Endothelial cell of umbilical vein (primary cell): ENCODE results near the gene MMRN2.

Experiments used
- CTCF ChIP-seq, 2 donors: IDR thresholded peaks; 1 replicate in 1 of 2; 2 replicates in 1 of 2; pipeline ENCODE4 v1.5.1; 2011; ENCODE audit warnings: low read length in 2 of 2, mild to moderate bottlenecking in 2 of 2, moderate library complexity in 2 of 2, control low read depth in 1 of 2, inconsistent platforms in 1 of 2, low read depth in 1 of 2; ENCODE audit not compliant: insufficient read depth in 1 of 2; ENCODE audit errors: extremely low read depth in 1 of 2
- EZH2 ChIP-seq: IDR thresholded peaks from 2 replicates; pipeline ENCODE4 v1.6.1; 2012; ENCODE audit warnings: borderline replicate concordance, low read depth, mild to moderate bottlenecking, moderate library complexity, low read length, inconsistent platforms; ENCODE audit not compliant: severe bottlenecking
- MYC ChIP-seq: IDR thresholded peaks from one replicate; pipeline ENCODE4 v1.6.1; 2011; ENCODE audit warnings: mild to moderate bottlenecking, low read depth, low read length
- POLR2A ChIP-seq: IDR thresholded peaks from 2 replicates; pipeline ENCODE4 v1.6.1; 2012; ENCODE audit warnings: low read depth, mild to moderate bottlenecking, control low read depth, low read length
- POLR2AphosphoS5 ChIP-seq: IDR thresholded peaks from 2 replicates; pipeline ENCODE4 v1.6.1; 2012; ENCODE audit warnings: low read depth, mild to moderate bottlenecking, control low read depth, low read length, moderate library complexity; ENCODE audit not compliant: insufficient read depth
- TF ChIP-seq, protein P1 (sequence below): IDR thresholded peaks from 2 replicates; pipeline ENCODE4 v1.6.1; 2011; ENCODE audit not compliant: insufficient read depth, insufficient read length

- no peak for TF ChIP-seq CTCF (IDR thresholded peaks at IDR 0.05; ENCODE audit: extremely low read depth in 1 of 2, insufficient read depth in 1 of 2, low read depth in 1 of 2, low read length in 2 of 2)
- TF ChIP-seq EZH2 = no peak
- no peak for TF ChIP-seq POLR2AphosphoS5
- TF ChIP-seq, protein P1, sequence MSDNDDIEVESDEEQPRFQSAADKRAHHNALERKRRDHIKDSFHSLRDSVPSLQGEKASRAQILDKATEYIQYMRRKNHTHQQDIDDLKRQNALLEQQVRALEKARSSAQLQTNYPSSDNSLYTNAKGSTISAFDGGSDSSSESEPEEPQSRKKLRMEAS = no peak
- no peak for TF ChIP-seq POLR2A
- no peak for TF ChIP-seq MYC
Observed at GRCh38 chr10:86992456-86992855, 35.0 kb upstream of the MMRN2 start.
